Left ventricle myocardium superior (tissue), 1 donor: ENCODE data around the gene ZNF784. TPM values are rescaled to one million over a fixed set of nuclear protein-coding genes. Genes with fewer than 3 reads are reported as not detected.
"Not testable (repeated sequence)": the region's sequence is repeated elsewhere in the genome, so short reads cannot be mapped to it uniquely, and the experiment has no call there.

Source experiments
- ATAC-seq: fragments of 200-7000 bp; cut with Tn5 transposase; one replicate; pipeline ENCODE4 v1.9.1; 2020; ENCODE audit warnings: mild to moderate bottlenecking, moderate library complexity
- DNase-seq: peaks from one replicate; pipeline ENCODE4 v3.0.0-alpha.2; 2020
- intact Hi-C: fragments of 100-400 bp; cut with micrococcal nuclease; formaldehyde crosslinking; loops from one replicate; pipeline ENCODE4 v1.11.0; 2022
- total RNA-seq: library from RNA; stranded (reverse); fragmentation: NEBNext Ultra II Directional; extraction: Animal tissue kit (Norgen Biotek cat#: 25700); gene quantifications from one replicate; pipeline ENCODE4 v1.2.1, GENCODE V29; 2021
- donor health status: DM: no; HTN: yes; CAD: no; lungs with severe emphysema.

Gene ZNF784
- total RNA-seq, 1 donor from 2014 or later, result 13.4 TPM

DNA sequence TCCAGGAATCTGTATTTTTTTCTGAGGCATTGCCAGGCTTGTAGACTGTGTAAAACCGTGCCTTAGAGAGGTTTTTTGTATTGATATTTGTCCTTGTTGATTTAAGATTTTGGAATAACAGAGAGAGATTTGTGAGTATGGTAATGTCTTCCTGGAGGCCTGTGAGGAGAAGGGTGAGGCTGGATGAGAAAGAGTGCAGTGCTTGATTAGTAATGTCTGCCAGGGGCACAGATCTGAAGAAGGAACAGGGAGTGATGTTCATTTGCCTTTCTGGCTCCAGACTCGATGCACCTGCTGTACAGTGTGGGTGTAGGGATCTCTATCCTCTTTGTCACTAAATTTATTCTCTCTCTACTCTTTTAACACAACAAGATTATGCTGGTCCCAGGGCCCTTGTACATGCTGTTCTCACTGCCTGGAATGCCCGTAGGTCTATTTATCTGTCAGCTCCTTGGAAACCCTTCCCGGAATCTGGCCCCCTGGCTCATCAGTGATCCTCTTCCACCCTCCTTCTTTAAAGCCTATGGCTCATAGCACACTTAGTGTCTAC is 29.3 kb downstream of the ZNF784 start:
- intact Hi-C loops, result no loop called here
- ATAC-seq, result no peak
- no peak for DNase-seq

GRCh38 chr19:55593096-55593772 is 31.1 kb downstream of the ZNF784 start:
- peak; percentile 37 for DNase-seq
- peak; percentile 9 for ATAC-seq
- intact Hi-C loops, result no loop called here

GRCh38 chr19:55592391-55593090 is 31.8 kb downstream of the ZNF784 start:
- ATAC-seq, result no peak
- intact Hi-C loops, result no loop called here
- peak; percentile 27 for DNase-seq

DNA sequence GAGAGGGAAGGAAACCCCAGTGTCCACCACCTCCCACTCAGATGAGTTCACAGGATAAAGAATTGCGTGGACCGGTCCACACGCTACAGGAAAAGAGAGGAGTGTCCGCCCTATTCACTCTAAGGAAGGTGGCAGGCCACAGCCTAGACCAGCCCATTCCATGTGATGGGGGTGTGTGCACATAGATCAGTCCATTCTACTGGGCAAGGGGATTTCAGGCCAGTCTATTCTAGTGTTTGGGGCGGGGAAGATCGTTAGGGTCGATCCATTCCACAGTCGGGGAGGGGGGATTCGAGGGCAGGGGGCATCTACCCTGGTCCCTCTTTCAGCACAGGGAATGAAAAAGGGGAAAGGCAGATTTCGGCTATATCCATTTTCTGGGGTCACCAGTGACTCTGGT is 32.8 kb downstream of the ZNF784 start:
- DNase-seq (no peak), ATAC-seq (no peak)
- intact Hi-C loops, result no loop called here

- intact Hi-C loops, result no loop called here
- no peak for DNase-seq
Observed at GRCh38 chr19:55590617-55591016, 33.7 kb downstream of the ZNF784 start.

DNA sequence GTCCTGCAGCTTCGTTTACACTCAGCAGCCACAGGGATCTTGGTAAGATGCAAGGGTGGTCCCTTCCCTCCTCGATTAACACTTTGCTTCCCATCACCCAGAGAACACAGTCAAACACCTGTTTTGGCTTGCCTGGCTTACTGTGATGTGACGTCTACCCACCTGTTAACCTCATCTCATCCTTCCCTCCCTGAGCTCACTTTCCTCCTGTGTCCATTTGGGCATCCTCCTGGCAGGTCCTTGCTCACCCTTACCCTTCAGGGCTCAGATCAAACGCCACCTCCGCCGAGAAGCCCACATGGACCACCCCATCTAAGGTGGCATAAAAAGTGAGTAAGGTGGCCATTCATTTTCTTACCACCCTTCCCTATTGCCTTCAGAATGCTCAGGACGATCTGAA is 34.3 kb downstream of the ZNF784 start:
- intact Hi-C loops, result no loop called here
- no peak for DNase-seq
- ATAC-seq, result no peak

More at GRCh38 chr19:55590617-55591016, 33.7 kb downstream of the ZNF784 start:
- ATAC-seq, result no peak

- intact Hi-C loops, result no loop called here
- no peak for DNase-seq
- ATAC-seq, result no peak
Observed at GRCh38 chr19:55588738-55589137, 35.6 kb downstream of the ZNF784 start.

DNA sequence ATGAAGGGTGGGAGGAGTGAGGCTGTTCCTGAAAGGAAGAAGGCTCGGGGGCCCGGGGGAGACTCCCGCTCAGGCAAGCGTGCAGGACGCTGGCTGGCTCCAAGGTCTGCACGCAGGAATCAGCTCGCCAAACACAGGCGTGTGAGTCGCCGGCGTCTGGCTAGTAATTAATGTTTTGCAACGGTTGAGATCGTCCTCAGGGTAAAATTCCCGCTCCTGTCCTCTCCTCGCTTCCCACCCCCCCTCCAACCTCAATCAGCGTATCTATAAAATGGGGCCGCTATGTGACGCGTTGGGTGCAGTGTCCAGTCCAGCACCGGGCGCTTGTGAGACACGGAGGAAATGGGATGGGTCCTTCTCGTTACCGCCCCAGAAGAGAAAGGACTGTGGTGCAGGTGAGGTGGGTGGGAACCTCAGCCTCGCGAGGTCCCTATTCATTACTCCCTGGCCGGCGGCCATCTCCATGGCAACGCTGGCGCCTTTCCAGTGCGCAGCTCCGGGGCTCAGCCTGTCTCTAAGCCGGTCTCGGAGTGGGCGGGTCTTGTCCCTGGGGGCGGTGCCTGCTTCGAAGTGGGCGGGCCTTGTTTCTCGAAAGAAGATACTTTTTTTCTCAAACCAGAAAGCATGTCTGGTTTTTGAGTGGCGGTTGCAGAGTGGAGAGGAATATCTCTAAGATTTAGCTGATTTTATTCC is 37.2 kb downstream of the ZNF784 start:
- DNase-seq (peak; percentile 97), ATAC-seq (peak; percentile 88)
- intact Hi-C loops, result no loop called here

DNA sequence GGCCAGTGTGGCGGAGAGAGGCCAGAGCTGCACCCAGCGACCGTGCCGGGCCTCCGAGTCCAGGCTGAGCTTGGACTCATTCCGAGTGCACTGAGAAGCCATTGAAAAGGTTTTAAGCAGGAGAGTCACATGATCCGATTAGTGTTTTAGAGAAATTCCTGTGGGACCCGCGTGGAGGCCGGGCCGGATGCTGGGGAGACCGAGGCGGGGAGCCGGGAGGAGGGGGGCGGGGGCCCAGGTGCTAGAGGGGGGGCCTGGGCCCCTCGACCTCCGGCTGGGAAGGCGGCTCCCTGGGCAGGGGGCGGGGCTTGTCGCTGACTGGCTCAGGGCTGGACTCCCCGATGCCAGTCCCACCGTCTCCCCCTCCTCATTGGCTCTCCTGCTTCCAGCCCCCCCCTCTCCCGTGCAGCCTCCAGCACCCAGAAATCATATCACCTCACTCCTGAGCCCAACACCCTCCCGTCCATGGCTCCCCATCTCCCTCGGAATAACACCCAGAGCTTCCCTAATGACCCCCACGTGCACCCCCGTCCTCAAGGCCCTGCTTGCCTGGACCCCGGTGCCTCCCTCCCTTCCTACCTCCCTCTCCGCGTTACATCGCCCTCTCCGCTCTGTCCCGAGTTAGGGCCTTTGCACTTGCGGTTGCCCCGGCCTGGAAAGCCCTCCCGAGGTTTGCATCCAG is 38.6 kb downstream of the ZNF784 start:
- DNase-seq (peak; percentile 87), ATAC-seq (peak; percentile 84)
- intact Hi-C loops, result no loop called here

DNA sequence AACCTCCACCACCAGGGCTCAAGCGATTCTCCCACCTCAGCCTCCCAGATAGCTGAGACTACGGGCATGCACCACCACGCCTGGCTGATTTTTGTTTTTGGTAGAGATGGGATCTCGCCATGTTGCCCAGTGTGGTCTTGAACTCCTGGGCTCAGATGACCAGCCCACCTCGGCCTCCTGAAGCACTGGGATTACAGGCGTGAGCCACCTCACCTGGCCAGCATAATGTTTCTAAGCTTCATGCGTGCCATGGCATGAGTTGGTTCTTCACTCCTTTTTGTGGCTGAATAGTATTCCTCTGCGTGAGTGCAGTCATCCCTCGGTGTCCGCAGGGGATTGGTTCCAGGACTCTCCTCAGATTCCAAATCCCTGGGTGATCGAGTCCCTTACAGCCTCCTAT is 39.5 kb downstream of the ZNF784 start:
- ATAC-seq (no peak), DNase-seq (no peak)
- intact Hi-C loops, result no loop called here

DNA sequence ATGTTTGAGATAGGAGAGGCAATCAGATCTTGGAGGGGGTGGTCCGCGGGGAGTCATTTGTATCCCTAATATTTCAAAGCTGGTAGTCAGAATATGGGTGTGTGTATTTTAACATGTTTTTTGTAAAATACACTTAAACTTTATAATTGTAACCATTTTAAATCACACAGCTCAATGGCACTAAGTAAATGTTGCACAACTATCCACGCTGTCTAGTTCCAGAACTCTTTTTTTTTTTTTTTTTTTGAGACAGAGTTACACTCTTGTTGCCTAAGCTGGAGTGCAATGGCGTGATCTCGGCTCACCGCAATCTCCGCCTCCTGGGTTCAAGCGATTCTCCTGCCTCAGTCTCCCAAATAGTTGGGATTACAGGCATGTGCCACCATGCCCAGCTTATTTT is 40.5 kb downstream of the ZNF784 start:
- intact Hi-C loops, DNase-seq, ATAC-seq: not testable (repeated sequence)

DNA sequence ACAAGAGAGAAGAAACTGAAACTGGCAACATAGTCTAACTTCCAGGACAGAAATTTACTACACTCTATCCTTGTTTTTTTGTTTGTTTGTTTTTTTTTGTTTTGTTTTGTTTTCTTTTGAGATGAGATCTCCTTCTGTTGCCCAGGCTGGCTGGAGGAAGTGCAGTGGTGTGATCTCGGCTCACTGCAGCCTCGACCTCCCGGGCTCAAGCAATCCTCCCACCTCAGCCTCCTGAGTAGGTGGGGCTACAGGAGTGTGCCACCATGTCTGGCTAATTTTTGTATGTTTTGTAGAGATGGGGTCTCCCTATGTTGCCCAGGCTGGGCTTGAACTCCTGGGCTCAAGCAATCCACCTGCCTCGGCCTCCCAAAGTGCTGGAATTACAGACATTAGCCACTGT is 42.1 kb downstream of the ZNF784 start:
- intact Hi-C loops, DNase-seq, ATAC-seq: not testable (repeated sequence)

DNA sequence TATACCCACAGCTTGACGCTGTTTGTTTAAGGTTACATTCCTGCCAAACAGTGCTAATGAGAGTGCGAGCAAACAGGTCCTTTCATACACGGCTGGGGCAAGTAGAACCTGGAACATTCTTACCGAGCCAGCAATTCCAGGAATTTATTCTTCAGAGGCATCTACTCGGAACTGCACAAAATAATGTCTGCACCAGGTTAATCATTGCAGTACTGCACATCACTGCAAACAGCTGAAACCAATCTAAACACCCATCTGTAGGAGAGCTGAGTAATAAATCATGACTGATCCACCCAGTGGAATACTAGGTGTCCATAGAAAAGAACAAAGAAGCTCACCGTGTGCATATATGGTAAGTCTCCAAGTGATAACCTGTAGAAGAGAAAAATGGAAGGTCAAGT is 42.5 kb downstream of the ZNF784 start:
- no peak for DNase-seq
- intact Hi-C loops, result loop anchor here (2.0 kb wide), 1 partner anchor 35 kb away; no protein-coding TSS in a partner anchor
- no peak for ATAC-seq

- no peak for ATAC-seq
- DNase-seq, result no peak
- intact Hi-C loops, result loop anchor here (2.0 kb wide), 1 partner anchor 34 kb away; no protein-coding TSS in a partner anchor
Observed at GRCh38 chr19:55581145-55581822, 43.1 kb downstream of the ZNF784 start.

DNA sequence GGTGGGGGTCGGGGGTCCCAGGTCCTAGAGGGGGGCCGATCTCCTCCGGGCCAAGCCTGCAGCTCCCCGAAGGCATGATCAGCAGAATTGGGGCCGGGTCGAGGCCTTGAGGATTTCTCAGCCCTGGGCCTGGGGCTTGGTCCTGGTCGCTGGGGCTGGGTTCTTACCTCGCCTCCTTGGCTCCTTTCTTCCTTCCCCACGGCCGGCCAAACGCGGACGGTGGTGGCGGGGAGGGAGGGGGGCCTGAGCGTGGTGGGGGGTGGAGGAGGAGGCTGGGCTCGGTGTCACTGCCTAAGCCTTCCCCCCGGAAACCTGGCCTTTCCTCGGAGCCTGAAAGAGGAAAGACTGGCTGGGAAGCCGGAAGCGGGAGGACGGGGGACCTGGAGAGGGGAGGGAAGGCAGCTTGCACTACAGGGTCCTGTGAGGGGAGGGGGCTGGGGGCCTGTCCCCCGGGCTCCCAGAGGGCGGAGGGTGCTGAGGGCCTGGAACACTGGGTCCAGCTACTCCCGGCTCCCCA is 43.7 kb downstream of the ZNF784 start, which contains the start of gene ZNF579:
Gene ZNF579 (minus strand): TSS at position 221 of the 517 bp plus-strand sequence. CDS start 1,209 bp downstream, outside the sequence.
- intact Hi-C loops, result loop anchor here (2.0 kb wide), 1 partner anchor 34 kb away; no protein-coding TSS in a partner anchor
- DNase-seq (peak; percentile 89), ATAC-seq (peak; percentile 89)

DNA sequence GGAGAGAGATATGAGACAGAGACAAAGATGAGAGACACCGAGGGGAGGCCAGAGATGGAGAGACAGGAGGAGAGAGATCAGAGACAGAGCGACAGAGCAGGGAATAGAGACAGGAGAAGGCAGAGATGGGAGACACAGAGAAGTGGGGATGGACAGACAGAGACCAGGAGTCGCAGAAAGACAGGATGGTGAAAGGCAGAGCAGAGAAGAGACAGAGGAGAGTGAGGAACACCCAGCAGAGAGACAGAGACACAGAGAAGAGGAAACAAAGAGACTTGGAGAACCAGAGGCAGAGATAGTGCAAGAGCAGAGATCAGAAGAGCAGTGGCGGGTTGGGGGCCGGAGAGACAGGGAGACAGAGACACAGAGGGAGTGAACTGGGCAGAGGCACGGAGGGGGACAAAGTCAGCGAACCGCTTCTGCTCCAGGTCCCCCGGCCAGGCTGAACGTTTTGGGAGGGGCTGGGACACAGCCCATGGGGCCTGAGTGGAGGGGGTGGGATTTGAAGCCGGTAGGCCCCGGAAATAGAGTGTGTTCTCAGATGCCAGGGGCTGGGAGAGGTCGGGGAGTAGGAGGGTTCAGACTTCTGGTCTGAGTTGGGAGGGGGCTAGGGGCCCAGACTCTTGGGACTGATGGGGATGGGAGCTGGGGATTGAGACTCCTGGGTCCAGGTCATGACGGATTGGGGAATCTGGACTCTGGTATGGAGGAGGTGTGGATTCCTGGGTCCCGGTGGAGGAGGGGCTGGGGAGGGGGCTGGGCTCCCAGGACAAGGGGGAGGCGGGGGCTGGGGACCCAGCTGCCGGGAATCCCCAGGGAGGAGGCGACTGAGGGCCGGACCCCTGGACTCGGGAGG is 44.4 kb downstream of the ZNF784 start:
- intact Hi-C loops, result loop anchor here (2.0 kb wide), 1 partner anchor 33 kb away; no protein-coding TSS in a partner anchor
- DNase-seq (peak; percentile 37), ATAC-seq (peak; percentile 69)
